K562 (cell line): Measurements from ENCODE around the gene VPS33B. TPM values are rescaled to one million over a fixed set of nuclear protein-coding genes. Genes with fewer than 3 reads are reported as not detected.

Experiments used
- ADNP ChIP-seq: fragments of 200-800 bp; sonication (Bioruptor generic); IDR thresholded peaks from 2 replicates; pipeline ENCODE4 v1.6.1; 2016; ENCODE audit warnings: missing genetic modification characterization, missing compliant biosample characterization
- CCAR2 ChIP-seq: fragments of 200-400 bp; formaldehyde crosslinking; IDR thresholded peaks from 2 replicates; pipeline ENCODE4 v1.6.1; 2017; ENCODE audit warnings: mild to moderate bottlenecking, low read depth, low read length
- CEBPB ChIP-seq: fragments of 450-650 bp; IDR thresholded peaks from 2 replicates; pipeline ENCODE4 v1.6.1; 2016; ENCODE audit warnings: missing genetic modification characterization, missing compliant biosample characterization
- CSDE1 ChIP-seq, 2 experiments: fragments of 450-650 bp; IDR thresholded peaks; 2 replicates each; pipeline ENCODE4 v1.6.1; 2016; ENCODE audit warnings: mild to moderate bottlenecking in 1 of 2
- HDAC2 ChIP-seq: fragments of 450-650 bp; IDR thresholded peaks from 2 replicates; pipeline ENCODE4 v1.6.1; 2016; ENCODE audit warnings: mild to moderate bottlenecking
- HOXB6 ChIP-seq: fragments of 250-450 bp; sonication (Bioruptor Pico); IDR thresholded peaks from 2 replicates; pipeline ENCODE4 v1.5.1; 2022; ENCODE audit warnings: mild to moderate bottlenecking, borderline replicate concordance
- KLF13 ChIP-seq: fragments of 450-650 bp; IDR thresholded peaks from 2 replicates; pipeline ENCODE4 v1.6.1; 2016; ENCODE audit warnings: missing genetic modification characterization, low read depth, mild to moderate bottlenecking, missing compliant biosample characterization, moderate library complexity, borderline replicate concordance
- NCOA6 ChIP-seq: fragments of 450-650 bp; IDR thresholded peaks from 2 replicates; pipeline ENCODE4 v1.6.1; 2017; ENCODE audit warnings: mild to moderate bottlenecking
- NR1H2 ChIP-seq: sonication (generic); formaldehyde crosslinking; IDR thresholded peaks from 2 replicates; pipeline ENCODE4 v1.4.0; 2020; ENCODE audit warnings: mild to moderate bottlenecking, missing genetic modification reagents
- PHTF2 ChIP-seq: fragments of 250-450 bp; sonication (Bioruptor Pico); IDR thresholded peaks from 2 replicates; pipeline ENCODE4 v1.5.0; 2021; ENCODE audit warnings: mild to moderate bottlenecking
- POLR2A ChIP-seq: fragments of 450-650 bp; conservative IDR thresholded peaks from 2 replicates; pipeline ENCODE4 v1.6.1; 2016
- RAD51 ChIP-seq: fragments of 450-650 bp; IDR thresholded peaks from 2 replicates; pipeline ENCODE4 v1.7.1; 2016; ENCODE audit warnings: low read depth, mild to moderate bottlenecking, borderline replicate concordance
- RB1 ChIP-seq: fragments of 450-650 bp; IDR thresholded peaks from 2 replicates; pipeline ENCODE4 v1.6.1; 2017; ENCODE audit warnings: low read depth, mild to moderate bottlenecking
- RFX7 ChIP-seq: fragments of 250-450 bp; sonication (Bioruptor Pico); IDR thresholded peaks from 2 replicates; pipeline ENCODE4 v1.5.1; 2021; ENCODE audit warnings: mild to moderate bottlenecking
- SNRNP70 ChIP-seq: fragments of 200-400 bp; formaldehyde crosslinking; optimal IDR thresholded peaks from 2 replicates; pipeline ENCODE3; 2017; ENCODE audit warnings: low read depth, low read length
- SRSF3 ChIP-seq: fragments of 200-400 bp; formaldehyde crosslinking; IDR thresholded peaks from 2 replicates; pipeline ENCODE4 v1.6.1; 2016; ENCODE audit warnings: mild to moderate bottlenecking, low read length, moderate library complexity; ENCODE audit not compliant: insufficient read depth
- ZNF12 ChIP-seq: sonication (generic); formaldehyde crosslinking; IDR thresholded peaks from 2 replicates; pipeline ENCODE4 v1.4.0; 2020; ENCODE audit warnings: mild to moderate bottlenecking, missing genetic modification reagents
- ZNF589 ChIP-seq: fragments of 200-800 bp; sonication (Bioruptor generic); IDR thresholded peaks from 2 replicates; pipeline ENCODE4 v1.6.1; 2016; ENCODE audit warnings: low read depth, missing genetic modification characterization, missing compliant biosample characterization
- polyA plus RNA-seq, 8 experiments: library from polyadenylated mRNA; depleted of rRNA in 4 of 8; stranded (reverse) in 5 of 8; unstranded in 3 of 8; fragments of >200 nt; fragmentation: Nextera tagmentation in 2 of 8; fragmentation: Illumina TruSeq in 1 of 8; extraction: Ambion mirVana in 2 of 8; extraction: Trizol in 1 of 8; gene quantifications; 2 replicates each; pipeline versions ENCODE4 v1.2.1 to v1.2.3, GENCODE V29; 2011 to 2014; ENCODE audit warnings: inconsistent platforms in 1 of 8, missing spikeins in 1 of 8
- total RNA-seq, 7 experiments: library from RNA; depleted of rRNA in 6 of 7; stranded (reverse); fragments of >200 nt in 6 of 7; fragmentation: Illumina TruSeq in 2 of 7; extraction: Trizol in 2 of 7; gene quantifications; 2 replicates each; pipeline versions ENCODE4 v1.2.1 to v1.2.3, GENCODE V29; 2011 to 2021; ENCODE audit warnings: low replicate concordance in 1 of 7
- TF ChIP-seq, protein P1 (sequence below): sonication (generic); formaldehyde crosslinking; IDR thresholded peaks from 2 replicates; pipeline ENCODE4 v1.5.0; 2020; ENCODE audit warnings: missing genetic modification reagents
- TF ChIP-seq, protein P2 (sequence below): fragments of 450-650 bp; IDR thresholded peaks from 2 replicates; pipeline ENCODE4 v1.6.1; 2016; ENCODE audit warnings: antibody characterized with exemption
- TF ChIP-seq, protein P3 (sequence below): fragments of 450-650 bp; IDR thresholded peaks from 2 replicates; pipeline ENCODE4 v1.6.1; 2017; ENCODE audit warnings: antibody characterized with exemption, mild to moderate bottlenecking
- TF ChIP-seq, protein P4 (sequence below): fragments of 250-450 bp; sonication (Bioruptor Pico); IDR thresholded peaks from 2 replicates; pipeline ENCODE4 v1.5.0; 2021

VPS33B gene
- total and polyA plus RNA-seq, 9 of the 15 experiments (the other 6 are each of a cell fraction or from before 2014, with no cell fraction given), result 9.4 to 25.5 (median 14.8) TPM

DNA sequence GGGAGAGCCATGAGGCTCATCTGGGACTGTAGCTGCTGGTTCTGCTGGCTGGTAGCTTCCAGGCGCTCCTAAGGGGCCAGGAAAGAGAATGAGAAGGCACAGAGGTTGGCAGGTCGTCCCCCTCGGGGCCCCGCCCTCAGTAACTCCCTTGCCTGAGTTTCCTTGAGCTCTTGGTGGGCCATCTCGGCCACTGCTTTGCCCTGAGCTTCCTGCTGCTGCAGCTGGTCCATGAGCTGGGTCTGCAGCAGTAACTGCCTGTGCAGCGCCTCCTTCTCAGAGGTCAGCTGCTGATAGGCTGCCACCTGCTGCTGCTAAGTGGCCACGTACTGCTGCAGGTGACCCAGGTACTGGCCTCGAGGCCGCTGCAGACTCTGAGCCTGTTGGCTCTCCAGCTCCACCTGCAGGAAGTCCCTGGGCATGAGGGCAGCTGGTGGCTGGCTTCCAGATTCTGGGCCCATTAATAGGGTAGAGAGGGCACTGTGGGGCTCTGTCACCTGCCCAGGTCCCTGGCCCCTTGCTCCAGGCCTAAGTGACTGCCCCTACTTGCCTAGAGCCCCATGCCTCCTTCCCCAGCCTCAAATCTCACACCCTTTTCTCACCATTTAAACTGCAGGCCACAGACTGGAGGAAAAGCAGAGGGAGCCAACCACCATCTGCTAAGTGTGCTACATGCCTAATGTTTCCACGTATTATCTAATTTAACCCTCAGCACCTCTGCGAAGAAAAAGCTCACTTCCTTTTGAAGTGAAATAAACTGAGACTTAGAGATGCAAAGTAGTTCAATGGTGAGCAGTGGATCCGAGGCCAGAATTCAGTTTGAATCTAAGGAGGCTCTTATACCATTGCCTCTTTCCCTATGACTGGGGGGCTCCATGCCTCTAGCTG, 10.8 kb upstream of the VPS33B start (continued):
- TF ChIP-seq, protein P1, sequence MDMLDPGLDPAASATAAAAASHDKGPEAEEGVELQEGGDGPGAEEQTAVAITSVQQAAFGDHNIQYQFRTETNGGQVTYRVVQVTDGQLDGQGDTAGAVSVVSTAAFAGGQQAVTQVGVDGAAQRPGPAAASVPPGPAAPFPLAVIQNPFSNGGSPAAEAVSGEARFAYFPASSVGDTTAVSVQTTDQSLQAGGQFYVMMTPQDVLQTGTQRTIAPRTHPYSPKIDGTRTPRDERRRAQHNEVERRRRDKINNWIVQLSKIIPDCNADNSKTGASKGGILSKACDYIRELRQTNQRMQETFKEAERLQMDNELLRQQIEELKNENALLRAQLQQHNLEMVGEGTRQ, result no peak
- TF ChIP-seq, protein P2, sequence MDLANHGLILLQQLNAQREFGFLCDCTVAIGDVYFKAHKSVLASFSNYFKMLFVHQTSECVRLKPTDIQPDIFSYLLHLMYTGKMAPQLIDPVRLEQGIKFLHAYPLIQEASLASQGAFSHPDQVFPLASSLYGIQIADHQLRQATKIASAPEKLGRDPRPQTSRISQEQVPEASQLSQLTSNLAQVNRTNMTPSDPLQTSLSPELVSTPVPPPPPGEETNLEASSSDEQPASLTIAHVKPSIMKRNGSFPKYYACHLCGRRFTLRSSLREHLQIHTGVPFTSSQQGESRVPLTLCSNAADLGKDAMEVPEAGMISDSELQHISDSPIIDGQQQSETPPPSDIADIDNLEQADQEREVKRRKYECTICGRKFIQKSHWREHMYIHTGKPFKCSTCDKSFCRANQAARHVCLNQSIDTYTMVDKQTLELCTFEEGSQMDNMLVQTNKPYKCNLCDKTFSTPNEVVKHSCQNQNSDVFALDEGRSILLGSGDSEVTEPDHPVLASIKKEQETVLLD, result no peak
- TF ChIP-seq ZNF589 (CRISPR knock-in tag), result no peak
- no peak for TF ChIP-seq NCOA6
- no peak for TF ChIP-seq CSDE1 (IDR thresholded peaks at IDR 0.05)
- peak; percentile 86; the same call in 1 of the 2 replicates for TF ChIP-seq RB1
- no peak for TF ChIP-seq NR1H2
- TF ChIP-seq ZNF12 (CRISPR knock-in tag), result no peak
- TF ChIP-seq POLR2A, result no peak
- no peak for TF ChIP-seq SNRNP70
- TF ChIP-seq RAD51, result no peak
- TF ChIP-seq CEBPB (tag), result no peak
- no peak for TF ChIP-seq PHTF2 (CRISPR knock-in tag)
- no peak for TF ChIP-seq CCAR2
- TF ChIP-seq, protein P3, sequence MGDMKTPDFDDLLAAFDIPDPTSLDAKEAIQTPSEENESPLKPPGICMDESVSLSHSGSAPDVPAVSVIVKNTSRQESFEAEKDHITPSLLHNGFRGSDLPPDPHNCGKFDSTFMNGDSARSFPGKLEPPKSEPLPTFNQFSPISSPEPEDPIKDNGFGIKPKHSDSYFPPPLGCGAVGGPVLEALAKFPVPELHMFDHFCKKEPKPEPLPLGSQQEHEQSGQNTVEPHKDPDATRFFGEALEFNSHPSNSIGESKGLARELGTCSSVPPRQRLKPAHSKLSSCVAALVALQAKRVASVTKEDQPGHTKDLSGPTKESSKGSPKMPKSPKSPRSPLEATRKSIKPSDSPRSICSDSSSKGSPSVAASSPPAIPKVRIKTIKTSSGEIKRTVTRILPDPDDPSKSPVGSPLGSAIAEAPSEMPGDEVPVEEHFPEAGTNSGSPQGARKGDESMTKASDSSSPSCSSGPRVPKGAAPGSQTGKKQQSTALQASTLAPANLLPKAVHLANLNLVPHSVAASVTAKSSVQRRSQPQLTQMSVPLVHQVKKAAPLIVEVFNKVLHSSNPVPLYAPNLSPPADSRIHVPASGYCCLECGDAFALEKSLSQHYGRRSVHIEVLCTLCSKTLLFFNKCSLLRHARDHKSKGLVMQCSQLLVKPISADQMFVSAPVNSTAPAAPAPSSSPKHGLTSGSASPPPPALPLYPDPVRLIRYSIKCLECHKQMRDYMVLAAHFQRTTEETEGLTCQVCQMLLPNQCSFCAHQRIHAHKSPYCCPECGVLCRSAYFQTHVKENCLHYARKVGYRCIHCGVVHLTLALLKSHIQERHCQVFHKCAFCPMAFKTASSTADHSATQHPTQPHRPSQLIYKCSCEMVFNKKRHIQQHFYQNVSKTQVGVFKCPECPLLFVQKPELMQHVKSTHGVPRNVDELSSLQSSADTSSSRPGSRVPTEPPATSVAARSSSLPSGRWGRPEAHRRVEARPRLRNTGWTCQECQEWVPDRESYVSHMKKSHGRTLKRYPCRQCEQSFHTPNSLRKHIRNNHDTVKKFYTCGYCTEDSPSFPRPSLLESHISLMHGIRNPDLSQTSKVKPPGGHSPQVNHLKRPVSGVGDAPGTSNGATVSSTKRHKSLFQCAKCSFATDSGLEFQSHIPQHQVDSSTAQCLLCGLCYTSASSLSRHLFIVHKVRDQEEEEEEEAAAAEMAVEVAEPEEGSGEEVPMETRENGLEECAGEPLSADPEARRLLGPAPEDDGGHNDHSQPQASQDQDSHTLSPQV, result no peak
- TF ChIP-seq ADNP (tag), result no peak
- TF ChIP-seq, protein P4, sequence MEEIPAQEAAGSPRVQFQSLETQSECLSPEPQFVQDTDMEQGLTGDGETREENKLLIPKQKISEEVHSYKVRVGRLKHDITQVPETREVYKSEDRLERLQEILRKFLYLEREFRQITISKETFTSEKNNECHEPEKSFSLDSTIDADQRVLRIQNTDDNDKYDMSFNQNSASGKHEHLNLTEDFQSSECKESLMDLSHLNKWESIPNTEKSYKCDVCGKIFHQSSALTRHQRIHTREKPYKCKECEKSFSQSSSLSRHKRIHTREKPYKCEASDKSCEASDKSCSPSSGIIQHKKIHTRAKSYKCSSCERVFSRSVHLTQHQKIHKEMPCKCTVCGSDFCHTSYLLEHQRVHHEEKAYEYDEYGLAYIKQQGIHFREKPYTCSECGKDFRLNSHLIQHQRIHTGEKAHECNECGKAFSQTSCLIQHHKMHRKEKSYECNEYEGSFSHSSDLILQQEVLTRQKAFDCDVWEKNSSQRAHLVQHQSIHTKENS (CRISPR knock-in tag), result no peak
- TF ChIP-seq KLF13 (tag), result no peak
- 0 out of 2 replicates have a peak, but pooled peaks have one; percentile 37 for TF ChIP-seq HDAC2
- TF ChIP-seq RFX7 (CRISPR knock-in tag), result no peak
- TF ChIP-seq SRSF3, result no peak
- TF ChIP-seq HOXB6 (CRISPR knock-in tag), result no peak
